Type B pancreatic cell (in vitro differentiated cells): ENCODE results near the gene NIPAL3. TPM values are rescaled to one million over a fixed set of nuclear protein-coding genes. Genes with fewer than 3 reads are reported as not detected.

Source experiments
- DNase-seq: peaks from one replicate; pipeline ENCODE4 v3.0.0; 2021; ENCODE audit warnings: mixed read lengths; ENCODE audit not compliant: unreplicated experiment; ENCODE audit errors: extremely low spot score
- H3K27ac Mint-ChIP-seq: 2 replicates; pipeline ENCODE4 v1.8.0; 2021; ENCODE audit warnings: mild to moderate bottlenecking, mixed read lengths
- H3K27me3 Mint-ChIP-seq: 2 replicates; pipeline ENCODE4 v1.8.0; 2021; ENCODE audit warnings: mixed read lengths
- H3K36me3 Mint-ChIP-seq: 2 replicates; pipeline ENCODE4 v1.8.0; 2021; ENCODE audit warnings: mixed read lengths
- H3K4me1 Mint-ChIP-seq: one replicate; pipeline ENCODE4 v1.8.0; 2021; ENCODE audit warnings: mixed read lengths; ENCODE audit not compliant: unreplicated experiment
- H3K4me3 Mint-ChIP-seq: 2 replicates; pipeline ENCODE4 v1.8.0; 2021; ENCODE audit warnings: mild to moderate bottlenecking, mixed read lengths
- H3K9me3 Mint-ChIP-seq: 2 replicates; pipeline ENCODE4 v1.8.0; 2021; ENCODE audit warnings: mixed read lengths
- total RNA-seq: library from RNA; stranded (reverse); gene quantifications from 2 replicates; pipeline ENCODE4 v1.2.1, GENCODE V29; 2021; ENCODE audit warnings: low replicate concordance
- TF ChIP-seq, protein P1 (sequence below): fragments of 200-600 bp; sonication (generic); conservative IDR thresholded peaks from 2 replicates; pipeline ENCODE4 v1.5.0; 2021; ENCODE audit warnings: antibody characterized with exemption, mild to moderate bottlenecking

Gene NIPAL3
- total RNA-seq, 1 donor from 2014 or later = 17.5 TPM

DNA sequence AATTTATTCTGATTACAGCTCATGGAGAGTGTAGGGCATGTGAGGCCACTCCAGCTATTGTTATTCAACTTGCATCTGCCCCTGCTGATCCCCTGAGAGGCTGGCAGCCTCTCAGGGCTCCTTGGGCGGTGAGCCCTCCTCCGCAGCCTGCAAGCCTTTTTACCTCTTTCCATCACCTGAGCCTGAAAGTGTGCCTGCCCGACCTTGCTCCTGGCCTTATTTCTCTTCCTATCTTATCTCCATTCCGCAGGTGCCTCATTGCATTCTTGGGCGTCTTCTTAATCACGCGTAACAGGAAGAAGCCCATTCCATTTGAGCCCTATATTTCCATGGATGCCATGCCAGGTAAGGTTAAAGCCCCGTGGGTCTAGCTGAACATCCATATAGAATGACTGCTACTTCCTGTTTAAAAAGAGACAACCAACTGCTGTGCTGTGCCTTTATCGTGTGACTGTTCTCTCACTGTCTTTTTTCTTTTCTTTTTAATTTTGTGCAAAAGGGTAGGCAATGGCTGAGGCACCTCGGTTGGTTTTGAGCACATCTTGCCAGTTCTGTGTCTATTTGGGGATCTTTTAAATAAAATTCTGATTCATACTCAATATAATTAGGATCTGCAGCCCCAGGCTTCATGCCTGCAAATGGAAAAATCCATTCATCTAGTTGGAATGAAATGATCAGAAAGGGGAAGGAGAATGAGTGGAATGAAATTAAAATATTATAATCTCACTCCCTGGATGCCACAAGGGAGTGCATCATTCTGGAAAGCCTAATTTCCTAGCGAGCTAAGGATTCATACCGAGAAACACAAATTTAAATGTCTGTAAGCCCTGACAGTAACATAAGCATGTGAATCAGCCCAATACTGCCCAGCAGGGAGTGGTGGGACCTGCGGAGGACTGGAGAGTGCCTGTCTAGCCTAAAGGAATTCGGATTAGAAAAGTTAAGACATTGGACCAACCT, 48.5 kb downstream of the NIPAL3 start:
- Mint-ChIP-seq H3K27me3 (no peaks in the 10 kb centered on the region), H3K4me1 (peaks cover 23% of the 10 kb centered on the region), H3K4me3 (no peak overlapping the region), H3K27ac (peak overlapping the region; percentile 14), H3K36me3 (peaks cover 16% of the 10 kb centered on the region), H3K9me3 (no peaks in the 10 kb centered on the region)
- no peak for DNase-seq
- TF ChIP-seq, protein P1, sequence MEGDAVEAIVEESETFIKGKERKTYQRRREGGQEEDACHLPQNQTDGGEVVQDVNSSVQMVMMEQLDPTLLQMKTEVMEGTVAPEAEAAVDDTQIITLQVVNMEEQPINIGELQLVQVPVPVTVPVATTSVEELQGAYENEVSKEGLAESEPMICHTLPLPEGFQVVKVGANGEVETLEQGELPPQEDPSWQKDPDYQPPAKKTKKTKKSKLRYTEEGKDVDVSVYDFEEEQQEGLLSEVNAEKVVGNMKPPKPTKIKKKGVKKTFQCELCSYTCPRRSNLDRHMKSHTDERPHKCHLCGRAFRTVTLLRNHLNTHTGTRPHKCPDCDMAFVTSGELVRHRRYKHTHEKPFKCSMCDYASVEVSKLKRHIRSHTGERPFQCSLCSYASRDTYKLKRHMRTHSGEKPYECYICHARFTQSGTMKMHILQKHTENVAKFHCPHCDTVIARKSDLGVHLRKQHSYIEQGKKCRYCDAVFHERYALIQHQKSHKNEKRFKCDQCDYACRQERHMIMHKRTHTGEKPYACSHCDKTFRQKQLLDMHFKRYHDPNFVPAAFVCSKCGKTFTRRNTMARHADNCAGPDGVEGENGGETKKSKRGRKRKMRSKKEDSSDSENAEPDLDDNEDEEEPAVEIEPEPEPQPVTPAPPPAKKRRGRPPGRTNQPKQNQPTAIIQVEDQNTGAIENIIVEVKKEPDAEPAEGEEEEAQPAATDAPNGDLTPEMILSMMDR = no peak

DNA sequence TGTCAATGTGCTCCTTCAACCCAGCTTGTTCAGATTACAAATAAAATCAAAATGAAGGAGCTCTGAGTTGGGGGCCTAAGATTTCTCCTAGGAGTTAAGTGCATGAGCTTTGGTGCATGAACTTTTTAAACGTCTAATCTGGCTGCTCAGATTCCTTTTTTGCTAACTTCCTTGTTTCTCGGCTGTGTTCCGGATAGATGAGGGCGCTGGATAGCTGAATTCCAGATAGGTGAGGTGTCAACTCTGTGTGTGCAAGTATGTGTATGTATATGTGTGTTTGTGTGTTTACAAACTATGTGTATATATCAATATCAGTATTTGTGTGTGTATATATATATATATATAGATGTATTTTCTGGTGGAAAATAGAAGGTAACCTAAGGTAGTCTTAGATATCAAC, 49.5 kb downstream of the NIPAL3 start:
- H3K4me1 Mint-ChIP-seq = peaks cover 24% of the 10 kb centered on the region
- no peaks in the 10 kb centered on the region for H3K27me3 Mint-ChIP-seq
- H3K9me3 Mint-ChIP-seq = no peaks in the 10 kb centered on the region
- TF ChIP-seq, protein P1 = no peak
- H3K27ac Mint-ChIP-seq = no peak overlapping the region
- H3K4me3 Mint-ChIP-seq = no peak overlapping the region
- DNase-seq = no peak
- H3K36me3 Mint-ChIP-seq = peaks cover 15% of the 10 kb centered on the region

DNA sequence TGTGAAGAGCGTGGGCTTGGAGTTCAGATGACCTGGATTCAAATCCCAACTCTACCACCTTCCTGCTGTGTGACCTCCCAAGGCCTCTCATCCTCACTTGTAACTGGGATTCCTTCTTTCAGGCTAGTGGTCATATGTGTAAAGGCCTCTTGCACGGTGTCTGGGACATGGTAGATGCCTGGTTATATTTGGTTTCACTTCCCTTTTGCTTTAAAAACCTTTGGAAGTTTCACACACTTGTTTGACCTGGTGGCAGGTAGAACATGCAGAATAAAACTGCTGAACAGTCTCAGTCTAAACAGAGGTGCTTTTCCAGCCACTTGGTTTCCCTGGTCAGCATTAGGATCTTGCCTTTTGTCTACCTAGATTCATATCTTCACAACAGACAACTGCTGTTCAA, 50.0 kb downstream of the NIPAL3 start:
- TF ChIP-seq, protein P1 = no peak
- H3K27me3 Mint-ChIP-seq = no peaks in the 10 kb centered on the region
- H3K36me3 Mint-ChIP-seq = peaks cover 15% of the 10 kb centered on the region
- no peak overlapping the region for H3K27ac Mint-ChIP-seq
- no peak for DNase-seq
- peaks cover 24% of the 10 kb centered on the region for H3K4me1 Mint-ChIP-seq
- no peaks in the 10 kb centered on the region for H3K9me3 Mint-ChIP-seq
- H3K4me3 Mint-ChIP-seq = no peak overlapping the region

DNA sequence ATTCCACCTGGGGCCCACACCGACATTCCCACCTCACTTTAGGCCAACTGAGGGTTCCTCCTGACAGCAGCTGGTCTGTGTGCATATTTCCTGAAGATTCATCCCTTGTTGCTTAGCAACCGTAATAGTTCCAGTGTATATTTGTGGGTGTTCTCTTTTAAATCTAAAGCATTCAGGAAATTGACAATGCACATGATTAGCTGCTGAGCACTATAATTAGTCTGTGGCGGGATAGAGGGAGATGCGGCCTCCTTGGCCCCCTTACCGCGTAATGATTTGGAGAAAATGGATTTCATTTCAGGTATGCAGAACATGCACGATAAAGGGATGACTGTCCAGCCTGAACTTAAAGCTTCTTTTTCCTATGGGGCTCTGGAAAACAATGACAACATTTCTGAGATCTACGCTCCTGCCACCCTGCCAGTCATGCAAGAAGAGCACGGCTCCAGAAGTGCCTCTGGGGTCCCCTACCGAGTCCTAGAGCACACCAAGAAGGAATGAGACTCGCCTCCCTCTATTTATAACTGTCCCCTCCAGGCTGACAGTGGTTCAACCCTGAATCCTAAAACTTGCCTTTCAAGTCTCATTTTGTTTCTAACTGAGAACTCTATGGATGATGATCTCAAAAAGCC, 53.2 kb downstream of the NIPAL3 start:
- no peaks in the 10 kb centered on the region for H3K27me3 Mint-ChIP-seq
- H3K4me3 Mint-ChIP-seq = no peak overlapping the region

DNA sequence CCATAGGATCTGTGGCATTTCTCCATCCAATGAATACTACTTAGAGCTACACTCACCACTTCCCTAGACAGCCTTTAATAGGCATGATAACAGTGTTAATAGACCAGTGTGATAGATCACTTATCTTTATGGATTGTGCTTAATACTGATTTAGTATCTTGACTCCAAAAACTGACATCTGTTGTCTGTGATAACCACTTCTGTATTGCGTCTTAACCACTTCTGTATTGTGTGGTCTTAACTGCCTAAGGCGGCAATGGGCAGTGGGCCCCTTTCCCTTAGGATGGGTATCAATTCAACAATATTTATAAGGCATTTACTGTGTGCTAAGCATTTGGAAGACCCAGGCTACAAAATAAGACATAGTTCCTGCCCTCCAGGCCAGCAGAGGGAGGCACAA, 55.0 kb downstream of the NIPAL3 start:
- H3K4me1 Mint-ChIP-seq = peaks cover 9% of the 10 kb centered on the region
- TF ChIP-seq, protein P1 = no peak
- H3K4me3 Mint-ChIP-seq = no peak overlapping the region
- no peak overlapping the region for H3K27ac Mint-ChIP-seq
- peaks cover 11% of the 10 kb centered on the region for H3K36me3 Mint-ChIP-seq
- no peak for DNase-seq
- no peaks in the 10 kb centered on the region for H3K27me3 Mint-ChIP-seq
- H3K9me3 Mint-ChIP-seq = no peaks in the 10 kb centered on the region

More for the DNA sequence above, 53.2 kb downstream of the NIPAL3 start:
- Mint-ChIP-seq H3K9me3 (no peaks in the 10 kb centered on the region), H3K36me3 (peaks cover 14% of the 10 kb centered on the region), H3K27ac (peak overlapping the region; percentile 20), H3K4me1 (peaks cover 22% of the 10 kb centered on the region)
- no peak for DNase-seq
- TF ChIP-seq, protein P1 = no peak
